HG02981 (cell line): Measurements from ENCODE around the gene SLC29A2.
"Not testable (repeated sequence)": the region's sequence is repeated elsewhere in the genome, so short reads cannot be mapped to it uniquely, and the experiment has no call there.

Source experiments
- ATAC-seq: cut with Tn5 transposase; IDR thresholded peaks from one replicate; pipeline ENCODE4 v1.9.1; 2021; ENCODE audit warnings: mild to moderate bottlenecking, moderate library complexity; ENCODE audit not compliant: unreplicated experiment

The SLC29A2 gene

DNA sequence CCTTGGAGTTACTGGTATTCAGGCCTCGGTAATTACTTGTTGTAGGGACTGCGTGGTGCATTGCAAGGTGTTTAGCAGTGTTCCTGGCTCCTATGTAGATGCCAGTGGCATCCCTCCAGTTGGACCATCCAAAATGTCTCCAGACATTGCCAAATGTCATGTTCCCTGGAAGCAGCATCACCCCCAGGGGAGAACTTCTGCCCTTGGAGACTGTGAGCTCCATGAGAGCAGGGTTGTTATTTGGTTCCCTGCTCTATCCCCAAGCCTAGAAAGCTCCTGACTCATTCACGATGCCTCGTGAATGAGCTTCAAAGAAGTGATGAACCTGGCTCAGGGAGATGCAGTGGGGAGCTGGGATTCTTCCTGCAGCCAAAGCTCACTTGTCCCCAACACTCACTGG is 50.0 kb downstream of the SLC29A2 start:
- ATAC-seq = no peak

- not testable (repeated sequence) for ATAC-seq
These were observed 50.8 kb downstream of the SLC29A2 start for GRCh38 chr11:66320748-66321147.

GRCh38 chr11:66320289-66320688 is 51.3 kb downstream of the SLC29A2 start:
- not testable (repeated sequence) for ATAC-seq

GRCh38 chr11:66318600-66318970 is 53.0 kb downstream of the SLC29A2 start:
- no peak for ATAC-seq

DNA sequence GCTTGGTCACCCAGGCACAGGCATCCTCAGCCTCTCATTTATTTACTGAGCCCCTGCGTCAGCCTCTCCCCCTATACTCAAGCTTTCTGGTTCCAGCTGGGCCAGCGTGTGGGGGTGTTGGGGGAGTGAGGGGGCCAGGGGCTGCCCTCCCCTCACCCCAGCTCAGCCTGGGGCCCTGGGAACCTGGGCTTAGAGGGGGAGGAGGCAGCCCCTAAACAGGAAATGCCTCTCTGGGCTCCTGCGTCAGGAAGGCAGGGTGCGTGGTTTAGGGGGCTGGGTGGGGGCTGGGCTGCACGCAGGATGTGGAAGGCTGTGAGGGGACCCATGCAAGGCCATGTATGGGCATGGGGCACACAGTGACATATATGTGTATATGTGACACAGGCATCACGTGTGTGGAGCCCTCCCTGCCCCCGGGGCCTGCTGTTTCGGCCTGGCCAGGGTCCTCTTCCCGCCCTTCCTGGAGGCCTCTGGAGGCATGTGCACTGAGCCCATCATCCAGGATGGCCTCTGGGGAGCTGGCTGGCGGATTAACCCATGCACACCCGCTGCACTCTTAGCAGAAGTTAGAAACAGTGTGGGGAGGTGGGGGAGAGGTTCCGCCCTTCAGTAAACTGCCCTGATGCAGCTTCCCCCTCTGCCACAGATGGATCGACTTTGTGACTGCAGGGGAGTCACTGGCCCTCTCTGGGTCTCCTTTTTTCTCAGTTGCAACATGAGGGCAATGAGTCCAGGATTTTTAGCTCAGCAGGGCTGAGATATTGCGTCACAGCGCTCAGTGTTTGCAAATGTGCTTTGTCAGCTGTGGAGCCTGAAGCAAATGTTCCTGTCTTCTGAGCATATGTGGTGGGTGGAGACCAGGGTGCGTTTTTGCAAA is 53.6 kb downstream of the SLC29A2 start:
- ATAC-seq = no peak

- ATAC-seq = no peak
These were observed 54.2 kb downstream of the SLC29A2 start for GRCh38 chr11:66317322-66317722.

- no peak for ATAC-seq
These were observed 54.7 kb downstream of the SLC29A2 start, which contains the start of gene CD248 for GRCh38 chr11:66316849-66317251. CD248 (minus strand) TSS chr11:66317044; CDS start chr11:66317027, 17 bp downstream.

- ATAC-seq = no peak
These were observed 55.4 kb downstream of the SLC29A2 start for GRCh38 chr11:66315921-66316811.

- ATAC-seq = no peak
These were observed 56.1 kb downstream of the SLC29A2 start for GRCh38 chr11:66315498-66315885.

DNA sequence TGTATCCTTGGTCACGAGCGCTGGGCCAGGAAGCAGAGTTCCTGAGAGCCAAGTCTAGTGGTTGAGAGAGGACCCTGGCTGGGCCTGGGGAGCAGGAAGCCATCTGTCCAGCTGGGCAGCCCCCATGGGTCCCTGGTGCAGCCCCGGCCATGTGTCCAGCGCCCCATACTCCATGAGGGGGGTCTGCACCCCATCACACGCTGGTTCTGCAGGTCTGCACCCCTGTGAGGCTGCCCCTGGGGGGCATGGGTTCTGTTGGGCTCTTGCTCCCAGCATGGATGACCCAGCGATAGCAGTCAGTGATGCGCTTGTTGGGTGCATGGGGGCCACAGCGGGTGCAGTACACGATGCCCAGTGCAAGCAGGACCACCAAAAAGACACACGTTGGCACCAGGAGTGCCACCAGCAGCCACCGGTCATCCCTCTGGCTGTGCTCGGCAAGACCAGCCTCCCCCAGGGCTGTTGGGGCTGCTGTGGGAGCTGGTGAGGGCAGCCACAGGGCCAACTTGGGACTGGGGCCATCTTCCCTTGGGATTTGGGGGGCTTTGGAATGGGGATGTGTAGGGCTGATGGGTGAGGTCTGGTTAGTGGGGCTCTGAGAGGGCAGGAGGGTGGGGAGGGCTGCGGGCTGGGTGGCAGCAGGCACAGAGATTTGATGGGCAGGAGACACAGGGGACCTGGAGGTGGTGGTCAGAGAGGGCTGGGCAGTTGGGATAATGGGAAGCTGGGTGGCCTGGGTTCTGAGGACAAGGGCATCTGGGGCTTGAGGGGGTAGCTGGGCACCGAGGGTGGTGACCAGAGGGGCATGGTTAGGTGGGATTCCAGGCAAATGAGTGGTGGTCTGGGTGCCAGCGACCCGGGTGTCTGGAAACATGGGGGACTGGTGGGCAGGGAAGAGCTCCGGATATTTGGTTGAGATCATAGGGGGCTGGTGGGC is 56.7 kb downstream of the SLC29A2 start:
- no peak for ATAC-seq

- no peak for ATAC-seq
These were observed 57.4 kb downstream of the SLC29A2 start for GRCh38 chr11:66314186-66314501.

DNA sequence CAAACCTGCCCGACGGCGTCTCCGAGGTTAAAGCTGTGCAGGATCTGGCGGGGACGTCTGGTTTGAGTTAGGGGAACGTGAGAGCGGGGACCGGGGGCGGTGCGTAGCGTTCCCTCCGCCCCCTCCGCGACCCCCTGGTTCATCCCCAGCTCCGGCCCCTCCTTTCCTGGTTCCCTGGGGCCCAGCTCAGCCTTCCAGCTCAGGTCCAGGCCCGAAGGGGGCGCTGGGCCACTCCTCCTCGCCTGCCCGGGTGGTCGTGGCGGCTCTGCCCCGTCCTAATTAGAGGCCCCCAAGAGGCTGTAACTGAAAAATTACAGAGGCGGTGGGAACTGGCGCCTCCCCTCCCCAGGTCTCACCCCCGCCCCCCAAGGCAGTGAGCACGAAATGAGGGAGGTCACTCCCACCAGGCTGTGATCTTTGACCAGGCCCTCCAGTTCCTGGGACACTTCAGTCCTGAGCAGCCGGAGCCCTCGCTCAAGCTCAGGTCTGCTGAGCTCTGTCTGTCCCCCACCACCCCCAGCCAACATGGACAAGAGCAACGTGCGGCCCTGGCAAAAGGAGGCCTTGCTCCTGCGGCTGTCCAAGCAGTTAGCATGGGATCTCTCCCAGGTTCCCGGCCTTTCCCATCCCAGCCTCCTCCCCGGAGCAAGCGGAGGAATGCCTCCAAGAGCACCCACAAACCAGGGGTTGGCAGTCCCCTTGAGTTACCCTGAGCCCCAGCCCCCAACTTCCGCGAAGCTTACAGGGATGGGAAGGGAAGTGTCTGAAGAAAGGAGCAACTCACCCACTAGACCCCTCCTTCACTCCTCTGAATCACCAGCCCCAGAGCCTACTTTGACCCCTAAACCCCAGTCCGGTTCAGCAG is 58.0 kb downstream of the SLC29A2 start:
- ATAC-seq = no peak

DNA sequence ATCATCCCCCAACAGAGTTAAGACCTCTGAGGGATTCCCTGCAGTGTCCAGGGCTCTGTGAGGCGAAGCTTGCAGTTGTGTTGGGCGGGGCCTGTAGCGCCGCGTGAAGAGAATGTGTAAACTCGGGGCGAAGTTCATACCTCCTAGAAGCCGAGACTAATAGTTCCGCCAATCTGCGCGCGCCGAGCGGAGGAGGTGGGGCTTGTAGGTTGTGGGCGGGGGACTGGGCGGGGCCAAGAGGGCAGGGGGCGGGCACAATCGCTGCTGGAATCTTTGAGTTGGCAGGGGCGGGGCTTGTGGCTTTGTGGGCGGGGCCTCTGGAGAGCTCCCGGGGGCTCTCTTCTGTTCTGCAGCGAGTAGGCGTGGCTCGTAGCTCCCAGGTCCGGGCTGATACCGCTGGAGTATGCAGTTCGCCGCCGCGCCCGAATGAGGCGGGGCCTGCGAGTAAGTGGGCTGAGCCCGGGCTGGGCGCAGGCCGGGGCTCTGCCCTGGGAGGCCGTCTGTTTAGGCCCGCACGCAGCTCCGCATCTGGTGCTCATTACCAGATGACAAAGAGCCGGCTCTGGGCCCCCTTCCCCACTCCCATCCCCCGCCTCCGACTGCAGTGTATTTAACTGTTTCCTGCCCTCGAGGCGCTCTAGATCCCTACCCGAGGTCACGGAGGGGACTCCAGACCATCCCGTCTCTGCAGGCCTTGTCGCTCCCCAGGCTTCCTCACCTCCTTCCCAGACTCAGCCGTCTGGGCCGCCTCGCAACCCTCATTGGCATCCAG is 58.8 kb downstream of the SLC29A2 start:
- ATAC-seq = peak; percentile 57
